Keratinocyte (primary cell): ENCODE measurements around the gene RIMKLA. TPM values are rescaled to one million over a fixed set of nuclear protein-coding genes. Genes with fewer than 3 reads are reported as not detected.

Source experiments
- DNase-seq: peaks from one replicate; pipeline ENCODE4 v3.0.0-alpha.2; 2011; ENCODE audit warnings: low read depth, missing footprints, low spot score
- FAIRE-seq: peaks from 2 replicates; lab custom pipeline; 2011; peaks lifted over from hg19 to GRCh38; lab: Jason Lieb, UNC
- H2AFZ ChIP-seq: 2 replicates; pipeline ENCODE4 v1.6.0; 2012; ENCODE audit warnings: low read length, control low read depth, inconsistent platforms; ENCODE audit not compliant: control insufficient read depth
- H3K27ac ChIP-seq: 2 replicates; pipeline ENCODE4 v1.5.1; 2011; ENCODE audit warnings: low read length; ENCODE audit not compliant: control insufficient read depth, insufficient read depth
- H3K27me3 ChIP-seq: 3 replicates; pipeline ENCODE4 v1.6.0; 2011; ENCODE audit warnings: low read length; ENCODE audit not compliant: control insufficient read depth, insufficient read depth; ENCODE audit errors: extremely low read depth
- H3K36me3 ChIP-seq, 2 experiments: 2 replicates in 1 of 2; 3 replicates in 1 of 2; pipeline ENCODE4 v1.5.1; 2011; ENCODE audit warnings: low read length in 2 of 2, mild to moderate bottlenecking in 1 of 2; ENCODE audit not compliant: control insufficient read depth in 2 of 2, insufficient read depth in 2 of 2; ENCODE audit errors: extremely low read depth in 1 of 2
- H3K4me1 ChIP-seq: 3 replicates; pipeline ENCODE4 v1.5.1; 2011; ENCODE audit warnings: low read length; ENCODE audit not compliant: control insufficient read depth, insufficient read depth; ENCODE audit errors: extremely low read depth
- H3K4me2 ChIP-seq: 3 replicates; pipeline ENCODE4 v1.6.0; 2011; ENCODE audit warnings: low read depth, low read length; ENCODE audit not compliant: control insufficient read depth, insufficient read depth; ENCODE audit errors: extremely low read depth
- H3K4me3 ChIP-seq, 3 experiments: fragments of 200-600 bp in 1 of 3; sonication (generic) in 1 of 3; 2 replicates in 2 of 3; 3 replicates in 1 of 3; pipeline ENCODE4 v1.5.1; 2011 to 2016; ENCODE audit warnings: low read length in 3 of 3, mild to moderate bottlenecking in 3 of 3, control low read depth in 2 of 3, inconsistent platforms in 1 of 3, low read depth in 1 of 3, mixed read lengths in 1 of 3, mixed run types in 1 of 3, moderate library complexity in 1 of 3; ENCODE audit not compliant: control insufficient read depth in 2 of 3, insufficient read depth in 2 of 3; ENCODE audit errors: extremely low read depth in 1 of 3
- H3K79me2 ChIP-seq: 2 replicates; pipeline ENCODE4 v1.6.0; 2012; ENCODE audit warnings: low read length; ENCODE audit not compliant: control insufficient read depth, insufficient read depth
- H3K9ac ChIP-seq: 3 replicates; pipeline ENCODE4 v1.6.0; 2011; ENCODE audit warnings: low read length; ENCODE audit not compliant: control insufficient read depth, insufficient read depth; ENCODE audit errors: extremely low read depth
- H3K9me1 ChIP-seq: 3 replicates; pipeline ENCODE4 v1.6.0; 2011; ENCODE audit warnings: low read length; ENCODE audit not compliant: control insufficient read depth, insufficient read depth; ENCODE audit errors: extremely low read depth
- H3K9me3 ChIP-seq: 2 replicates; pipeline ENCODE4 v1.5.1; 2012; ENCODE audit warnings: low read depth, low read length; ENCODE audit not compliant: control insufficient read depth
- H4K20me1 ChIP-seq: 3 replicates; pipeline ENCODE4 v1.6.0; 2011; ENCODE audit warnings: low read length; ENCODE audit not compliant: control insufficient read depth, insufficient read depth; ENCODE audit errors: extremely low read depth
- EZH2 ChIP-seq: IDR thresholded peaks from one replicate; pipeline ENCODE4 v1.6.1; 2012; ENCODE audit warnings: inconsistent platforms, mild to moderate bottlenecking, low read length, moderate library complexity
- dilution Hi-C: fragments of 300-500 bp; cut with MboI; formaldehyde crosslinking; loops from one replicate; pipeline ENCODE4 v1.7.0; 2020; ENCODE audit warnings: low sequenced_read_pairs; ENCODE audit not compliant: extremely low pct_ligation_motif_present
- polyA plus RNA-seq, 5 experiments: library from polyadenylated mRNA; depleted of rRNA in 3 of 5; stranded (reverse) in 3 of 5; stranded (forward) in 1 of 5; unstranded in 1 of 5; fragments of >200 nt; gene quantifications; 1 replicate in 1 of 5; 2 replicates in 3 of 5; 3 replicates in 1 of 5; pipeline versions ENCODE4 v1.2.1 to v1.2.3, GENCODE V29; 2011 to 2012; ENCODE audit warnings: missing spikeins in 2 of 5, low read depth in 1 of 5, low replicate concordance in 1 of 5
- TF ChIP-seq, protein P1 (sequence below), 3 experiments: IDR thresholded peaks in 1 of 3; conservative IDR thresholded peaks in 1 of 3; optimal IDR thresholded peaks in 1 of 3; 2 replicates in 2 of 3; 3 replicates in 1 of 3; pipeline versions ENCODE3 to v1.5.1; 2011; ENCODE audit warnings: low read length in 3 of 3, mild to moderate bottlenecking in 3 of 3, moderate library complexity in 2 of 3, control low read depth in 1 of 3, inconsistent platforms in 1 of 3; ENCODE audit not compliant: insufficient read depth in 2 of 3; ENCODE audit errors: extremely low read depth in 1 of 3

The RIMKLA gene
- polyA plus RNA-seq, 1 donor (not counting 4 experiments of a cell fraction or from before 2014, with no cell fraction given), result not detected

DNA sequence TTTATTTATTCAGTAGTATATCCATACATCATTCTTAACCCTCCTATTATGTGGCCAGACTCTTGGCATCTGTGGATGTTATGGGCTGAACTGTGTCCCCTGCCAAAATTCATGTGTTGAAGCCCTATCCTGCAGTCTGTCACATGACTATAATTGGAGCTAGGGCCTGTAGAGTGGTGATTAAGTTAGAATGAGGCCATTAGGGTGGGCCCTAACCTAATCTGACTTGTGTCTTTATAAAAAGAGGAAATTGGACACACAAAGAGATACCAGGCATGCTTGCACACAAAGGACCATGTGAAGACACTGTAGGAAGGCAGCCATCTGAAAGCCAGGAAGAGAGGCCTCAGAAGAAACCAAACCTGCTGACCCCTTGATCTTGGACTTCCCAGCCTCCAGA lies 68.7 kb downstream of the RIMKLA start:
- Histone ChIP-seq H3K36me3 (no peaks in the 10 kb centered on the region), H3K27me3 (no peaks in the 10 kb centered on the region), H3K9me1 (no peaks in the 10 kb centered on the region), H3K4me1 (no peaks in the 10 kb centered on the region), H3K9me3 (no peaks in the 10 kb centered on the region), H3K4me2 (no peak overlapping the region), H3K79me2 (no peaks in the 10 kb centered on the region), H4K20me1 (no peaks in the 10 kb centered on the region), H3K9ac (no peak overlapping the region), H3K27ac (no peak overlapping the region), H2AFZ (no peak overlapping the region), H3K4me3 (no peak overlapping the region)
- DNase-seq (no peak), FAIRE-seq (no peak)
- TF ChIP-seq, protein P1, sequence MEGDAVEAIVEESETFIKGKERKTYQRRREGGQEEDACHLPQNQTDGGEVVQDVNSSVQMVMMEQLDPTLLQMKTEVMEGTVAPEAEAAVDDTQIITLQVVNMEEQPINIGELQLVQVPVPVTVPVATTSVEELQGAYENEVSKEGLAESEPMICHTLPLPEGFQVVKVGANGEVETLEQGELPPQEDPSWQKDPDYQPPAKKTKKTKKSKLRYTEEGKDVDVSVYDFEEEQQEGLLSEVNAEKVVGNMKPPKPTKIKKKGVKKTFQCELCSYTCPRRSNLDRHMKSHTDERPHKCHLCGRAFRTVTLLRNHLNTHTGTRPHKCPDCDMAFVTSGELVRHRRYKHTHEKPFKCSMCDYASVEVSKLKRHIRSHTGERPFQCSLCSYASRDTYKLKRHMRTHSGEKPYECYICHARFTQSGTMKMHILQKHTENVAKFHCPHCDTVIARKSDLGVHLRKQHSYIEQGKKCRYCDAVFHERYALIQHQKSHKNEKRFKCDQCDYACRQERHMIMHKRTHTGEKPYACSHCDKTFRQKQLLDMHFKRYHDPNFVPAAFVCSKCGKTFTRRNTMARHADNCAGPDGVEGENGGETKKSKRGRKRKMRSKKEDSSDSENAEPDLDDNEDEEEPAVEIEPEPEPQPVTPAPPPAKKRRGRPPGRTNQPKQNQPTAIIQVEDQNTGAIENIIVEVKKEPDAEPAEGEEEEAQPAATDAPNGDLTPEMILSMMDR (optimal IDR thresholded peaks at IDR 0.05 in 1 of 3, IDR thresholded peaks at IDR 0.05 in 1 of 3, conservative IDR thresholded peaks at IDR 0.05 in 1 of 3; ENCODE audit: extremely low read depth in 1 of 3, insufficient read depth in 2 of 3, low read length in 3 of 3), result no peak
- no peak for TF ChIP-seq EZH2
- dilution Hi-C loops, result no loop called here

DNA sequence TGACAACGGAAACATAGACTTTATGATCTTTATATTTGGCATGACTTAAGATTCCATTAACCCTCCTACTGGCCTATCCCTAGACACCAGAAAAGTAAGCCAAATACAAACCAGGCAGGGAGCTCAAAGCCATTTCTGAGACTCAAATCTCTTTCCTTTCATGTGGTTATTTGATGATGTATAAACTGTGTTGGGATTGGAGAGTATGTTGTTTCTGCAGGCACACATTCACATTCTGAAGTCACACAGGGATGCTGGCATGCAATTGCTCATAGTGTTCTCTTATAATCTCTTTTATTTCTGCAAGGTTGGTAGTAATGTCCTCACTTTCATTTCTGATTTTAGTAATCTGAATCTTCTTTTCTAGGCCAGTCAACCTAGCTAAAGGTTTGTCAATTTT lies 69.5 kb downstream of the RIMKLA start:
- Histone ChIP-seq H3K4me3 (no peak overlapping the region), H3K27me3 (no peaks in the 10 kb centered on the region), H3K36me3 (no peaks in the 10 kb centered on the region), H2AFZ (no peak overlapping the region), H3K9me3 (no peaks in the 10 kb centered on the region), H3K4me1 (no peaks in the 10 kb centered on the region), H3K79me2 (no peaks in the 10 kb centered on the region), H3K9me1 (no peaks in the 10 kb centered on the region), H3K9ac (no peak overlapping the region), H3K4me2 (no peak overlapping the region), H3K27ac (no peak overlapping the region), H4K20me1 (no peaks in the 10 kb centered on the region)
- TF ChIP-seq EZH2, result no peak
- TF ChIP-seq, protein P1 (optimal IDR thresholded peaks at IDR 0.05 in 1 of 3, IDR thresholded peaks at IDR 0.05 in 1 of 3, conservative IDR thresholded peaks at IDR 0.05 in 1 of 3; ENCODE audit: extremely low read depth in 1 of 3, insufficient read depth in 2 of 3, low read length in 3 of 3), result no peak
- FAIRE-seq (no peak), DNase-seq (no peak)
- dilution Hi-C loops, result no loop called here
